GM18868 (cell line): ENCODE data around the gene PARD6G.
"Not testable (repeated sequence)": the region's sequence is repeated elsewhere in the genome, so short reads cannot be mapped to it uniquely, and the experiment has no call there.

ENCODE experiments used
- ATAC-seq: cut with Tn5 transposase; IDR thresholded peaks from one replicate; pipeline ENCODE4 v1.9.1; 2021; ENCODE audit warnings: mild to moderate bottlenecking, moderate library complexity; ENCODE audit not compliant: unreplicated experiment

PARD6G gene

GRCh38 chr18:80247393-80247841 is at the start of gene PARD6G:
Gene PARD6G, minus strand, starts transcription at chr18:80247514. Its CDS starts 166 bp downstream, at chr18:80247348.
- no peak for ATAC-seq

GRCh38 chr18:80262241-80263033 is 15.1 kb upstream of the PARD6G start:
- ATAC-seq = not testable (repeated sequence)

- no peak for ATAC-seq
Observed at GRCh38 chr18:80259610-80260009, 12.3 kb upstream of the PARD6G start.

- no peak for ATAC-seq
Observed at GRCh38 chr18:80258640-80259039, 11.3 kb upstream of the PARD6G start.

GRCh38 chr18:80257579-80258543 is 10.5 kb upstream of the PARD6G start:
- not testable (repeated sequence) for ATAC-seq

- ATAC-seq = no peak
Observed at GRCh38 chr18:80254971-80255500, 7.7 kb upstream of the PARD6G start.

GRCh38 chr18:80253871-80254492 is 6.7 kb upstream of the PARD6G start:
- ATAC-seq = no peak

- no peak for ATAC-seq
Observed at GRCh38 chr18:80253236-80253635, 5.9 kb upstream of the PARD6G start.

GRCh38 chr18:80252136-80252535 is 4.8 kb upstream of the PARD6G start:
- ATAC-seq = no peak

- ATAC-seq = no peak
Observed at GRCh38 chr18:80251700-80252099, 4.4 kb upstream of the PARD6G start.

GRCh38 chr18:80250740-80251364 is 3.5 kb upstream of the PARD6G start:
- no peak for ATAC-seq

- no peak for ATAC-seq
Observed at GRCh38 chr18:80249217-80250093, 2.1 kb upstream of the PARD6G start.

GRCh38 chr18:80246445-80247392 is 595 bp downstream of the PARD6G start:
- no peak for ATAC-seq

GRCh38 chr18:80245781-80246444 is 1.4 kb downstream of the PARD6G start:
- ATAC-seq = no peak

GRCh38 chr18:80244956-80245730 is 2.2 kb downstream of the PARD6G start:
- no peak for ATAC-seq

GRCh38 chr18:80244167-80244566 is 3.1 kb downstream of the PARD6G start:
- no peak for ATAC-seq

GRCh38 chr18:80243204-80243603 is 4.1 kb downstream of the PARD6G start:
- no peak for ATAC-seq
